Dedifferentiated amniotic fluid mesenchymal stem cell (primary cell): ENCODE results near the gene NUP62.
"Not testable (repeated sequence)": the region's sequence is repeated elsewhere in the genome, so short reads cannot be mapped to it uniquely, and the experiment has no call there.

Source experiments
- DNase-seq: peaks from one replicate; pipeline ENCODE4 v3.0.0-alpha.2; 2016; ENCODE audit errors: extremely low spot score

NUP62 gene

DNA sequence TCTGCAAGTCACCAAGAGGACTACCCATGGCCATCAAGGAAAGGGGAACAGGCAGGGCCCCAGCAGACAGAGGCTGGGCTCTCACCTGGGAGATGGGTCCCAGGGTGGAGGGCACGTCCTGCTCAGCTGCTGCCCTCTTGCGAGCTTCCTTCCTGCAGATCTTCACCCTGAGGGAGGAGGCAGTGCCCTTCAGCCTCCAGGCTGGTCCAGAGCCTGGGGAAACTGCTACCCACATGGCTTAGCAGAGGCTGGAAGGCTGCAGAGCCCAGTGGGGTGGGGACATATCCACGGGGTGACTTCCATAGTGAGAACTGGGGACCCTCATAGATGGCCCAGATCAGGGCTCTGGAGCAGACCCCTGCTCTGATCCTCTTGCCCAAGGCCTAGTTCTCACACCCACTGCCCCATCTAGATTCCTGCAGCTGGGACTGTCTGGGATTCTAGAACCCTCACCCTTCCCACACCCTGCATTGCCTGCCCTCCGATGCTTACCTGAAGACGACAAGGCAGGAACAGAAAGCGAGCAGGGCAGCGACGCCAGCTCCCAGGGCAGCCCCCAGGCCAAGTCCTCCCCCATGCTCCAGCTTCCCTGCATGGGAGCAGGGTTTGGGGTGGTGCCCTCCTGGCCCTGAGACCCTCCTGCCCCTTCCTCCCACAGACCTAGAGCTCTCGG is 22.6 kb upstream of the NUP62 start:
- no peak for DNase-seq

DNA sequence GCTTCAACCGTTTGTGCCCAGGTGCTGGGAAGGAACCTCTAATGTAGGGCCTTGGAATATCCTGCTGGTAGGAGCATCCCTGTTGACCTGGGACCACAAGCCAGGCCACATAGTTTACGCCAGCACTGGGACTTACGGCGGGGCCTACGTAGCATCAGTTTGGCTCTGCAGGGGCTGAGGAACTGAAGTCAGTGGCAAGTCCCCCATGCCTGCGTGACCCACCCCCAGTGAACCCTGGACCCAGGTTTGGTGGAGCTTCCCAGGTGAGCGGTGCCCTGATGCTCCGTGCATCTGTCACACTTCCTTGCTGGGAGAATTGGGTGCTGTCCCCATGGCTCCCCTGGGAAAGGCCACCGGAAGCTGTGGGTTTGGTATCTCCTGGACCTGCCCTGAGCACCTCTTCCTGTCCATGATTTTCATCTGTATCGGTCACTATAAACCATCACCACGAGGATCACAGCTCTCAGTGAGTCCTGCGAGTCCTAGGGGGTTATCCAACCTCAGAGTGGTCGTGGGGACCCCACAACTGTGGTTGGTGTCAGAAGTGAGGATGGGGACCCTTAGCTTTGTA is 21.7 kb upstream of the NUP62 start:
- no peak for DNase-seq

GRCh38 chr19:49950590-49950948 is 21.3 kb upstream of the NUP62 start:
- DNase-seq, result no peak

- no peak for DNase-seq
These were observed 20.7 kb upstream of the NUP62 start for GRCh38 chr19:49949742-49950589.

- no peak for DNase-seq
These were observed 17.1 kb upstream of the NUP62 start for GRCh38 chr19:49946415-49946814.

- DNase-seq, result not testable (repeated sequence)
These were observed 15.3 kb upstream of the NUP62 start for GRCh38 chr19:49944567-49944966.

DNA sequence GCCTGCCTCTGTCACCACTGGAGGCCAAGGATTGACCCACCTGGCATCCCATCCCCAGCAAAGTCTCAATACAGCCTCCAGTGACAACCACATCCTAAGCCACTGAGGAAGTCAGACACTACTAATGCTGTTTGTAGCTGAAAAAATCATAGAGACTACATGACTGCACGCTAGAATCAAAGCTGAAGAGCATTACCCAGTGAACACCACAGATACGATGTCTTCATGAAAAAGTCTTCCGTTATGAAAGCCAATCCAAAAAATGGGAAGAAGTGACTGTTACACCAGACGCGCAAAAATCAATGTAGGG is 11.1 kb upstream of the NUP62 start:
- no peak for DNase-seq

- DNase-seq, result no peak
These were observed 10.6 kb upstream of the NUP62 start for GRCh38 chr19:49939721-49940481.

DNA sequence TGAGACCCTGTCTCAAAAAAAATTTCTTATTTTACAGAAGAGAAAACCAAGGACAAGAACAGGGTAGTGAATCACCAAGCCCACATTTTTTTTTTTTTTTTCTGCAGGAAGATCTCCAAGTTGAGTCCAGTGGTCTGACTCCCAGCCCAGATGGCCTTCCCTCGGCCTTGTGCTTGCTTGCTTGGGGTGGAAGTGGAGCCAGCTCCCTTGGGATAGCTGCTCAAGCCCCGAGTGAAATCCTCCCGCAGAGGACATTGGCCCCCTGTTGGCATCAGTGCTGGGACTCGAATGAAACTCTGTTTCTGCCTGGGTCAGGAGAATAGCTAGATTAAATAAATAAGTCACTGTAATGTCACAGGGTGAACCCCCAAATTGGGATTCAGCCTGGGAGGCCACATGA is 9.4 kb upstream of the NUP62 start:
- DNase-seq, result no peak

DNA sequence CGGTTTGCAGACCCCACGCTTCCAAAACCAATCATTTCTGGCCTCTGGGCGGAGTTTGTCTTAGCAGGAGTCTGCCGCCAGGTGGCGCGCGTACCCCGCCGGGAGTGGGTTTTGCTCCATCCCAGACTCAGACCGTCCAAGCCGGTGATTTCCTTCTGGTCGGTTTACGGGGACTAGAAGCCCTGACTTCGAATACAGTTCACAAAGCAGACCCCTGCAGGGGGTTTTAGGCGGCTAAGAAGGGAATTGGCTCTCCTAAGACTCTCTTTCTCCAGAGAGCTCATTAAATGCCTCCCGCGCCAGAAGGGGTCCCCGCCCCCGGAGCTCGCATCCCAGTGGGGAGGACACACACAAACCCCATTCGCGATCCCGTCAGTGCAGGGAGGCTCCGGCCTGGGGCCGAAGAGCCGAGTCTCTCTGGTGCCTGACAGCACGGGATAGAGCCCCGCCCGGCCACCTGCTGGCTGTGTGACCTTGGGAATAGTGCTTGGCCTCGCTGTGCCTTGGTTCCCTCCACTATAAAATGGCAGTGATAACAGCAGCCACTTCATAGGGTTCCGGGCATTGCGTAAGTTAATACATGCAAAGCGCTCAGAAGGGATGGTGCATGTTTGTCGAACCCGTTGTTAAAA is 8.6 kb upstream of the NUP62 start:
- peak; percentile 69 for DNase-seq

DNA sequence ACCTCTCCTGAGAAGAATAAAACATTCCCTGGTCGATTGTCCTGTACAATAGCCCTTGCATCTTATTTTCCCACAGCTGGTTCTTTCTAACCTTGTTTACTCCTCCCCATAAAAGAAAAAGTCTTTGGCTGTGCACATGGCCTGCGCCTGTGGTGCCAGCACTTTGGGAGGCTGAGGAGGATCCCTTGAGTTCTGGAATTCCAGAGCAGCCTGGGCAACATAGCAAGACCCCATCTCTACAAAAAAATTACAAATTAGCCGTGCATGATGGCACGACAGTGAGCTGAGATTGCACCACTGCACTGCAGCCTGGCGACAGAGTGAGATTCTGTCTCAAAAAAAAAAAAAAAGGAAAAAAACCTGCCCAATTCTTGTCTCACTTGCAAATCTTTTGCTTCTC is 7.2 kb upstream of the NUP62 start:
- no peak for DNase-seq

- no peak for DNase-seq
These were observed 4.3 kb upstream of the NUP62 start for GRCh38 chr19:49933643-49934042.

GRCh38 chr19:49932731-49933131 is 3.4 kb upstream of the NUP62 start:
- DNase-seq, result no peak

- no peak for DNase-seq
These were observed 2.7 kb upstream of the NUP62 start for GRCh38 chr19:49932041-49932451.

GRCh38 chr19:49931293-49932040 is 2.2 kb upstream of the NUP62 start:
- no peak for DNase-seq

DNA sequence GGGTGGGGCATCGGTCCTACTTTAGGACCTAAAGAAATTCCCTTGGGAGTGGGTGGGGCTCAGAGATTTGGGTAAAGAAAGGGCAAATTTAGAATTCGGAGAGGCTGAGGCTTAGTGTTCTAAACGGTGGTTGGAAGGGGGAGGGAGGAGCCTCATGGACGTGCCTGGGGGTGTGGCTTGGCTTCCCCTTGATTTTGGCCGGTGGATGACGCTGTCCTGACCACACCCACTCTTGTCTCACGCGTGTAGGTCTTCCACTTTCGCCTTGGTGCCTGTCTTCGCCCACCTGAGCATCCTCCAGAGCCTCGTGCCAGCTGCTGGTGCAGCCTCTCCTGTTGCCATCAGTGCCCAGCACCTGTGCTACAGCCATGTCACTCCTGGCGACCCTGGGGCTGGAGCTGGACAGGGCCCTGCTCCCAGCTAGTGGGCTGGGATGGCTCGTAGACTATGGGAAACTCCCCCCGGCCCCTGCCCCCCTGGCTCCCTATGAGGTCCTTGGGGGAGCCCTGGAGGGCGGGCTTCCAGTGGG is 1.2 kb upstream of the NUP62 start:
- DNase-seq, result no peak

DNA sequence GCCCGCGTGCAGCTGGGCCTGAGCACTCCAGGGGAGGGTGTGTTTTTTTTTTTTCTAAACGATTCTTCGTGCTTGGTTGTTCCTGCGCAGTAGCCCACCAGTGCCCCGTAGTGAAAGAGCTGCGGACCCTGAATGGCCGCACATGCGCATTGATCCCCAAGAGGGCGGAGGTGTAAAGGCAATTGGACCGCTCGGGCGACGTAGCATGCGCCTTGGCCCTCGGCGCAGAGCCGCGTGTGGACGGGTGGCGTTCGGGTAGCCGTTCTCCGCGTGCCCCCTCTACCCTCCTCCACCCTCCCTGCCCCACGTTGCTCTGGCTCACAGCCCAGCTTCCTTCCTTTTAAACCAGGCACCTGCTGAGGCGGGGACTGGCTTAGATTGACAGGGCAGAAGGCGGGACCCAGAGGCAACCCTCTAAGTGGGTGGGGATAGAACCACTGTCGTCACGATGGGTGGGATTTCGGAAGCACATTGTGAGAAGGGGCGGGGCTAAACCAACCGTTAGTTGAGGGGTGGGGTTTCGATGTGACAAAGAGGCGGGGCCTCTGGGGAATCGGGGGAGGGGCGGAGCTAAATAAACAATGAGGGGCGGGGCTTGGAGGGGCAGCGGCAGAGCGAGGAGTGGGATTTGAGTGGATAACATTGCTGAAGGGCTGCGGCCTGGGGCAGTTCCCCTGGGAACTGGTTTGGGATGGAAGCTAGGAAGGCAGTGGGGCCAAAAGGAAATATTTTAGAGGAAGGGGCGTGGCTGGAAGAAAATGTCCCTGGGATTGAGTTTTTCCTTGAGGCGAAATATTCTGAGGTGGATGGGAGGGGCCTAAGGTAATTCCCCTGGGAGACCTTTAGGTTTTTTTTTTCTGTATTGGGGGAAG is 543 bp upstream of the NUP62 start:
- DNase-seq, result peak; percentile 90

GRCh38 chr19:49927526-49928264 is 1.6 kb downstream of the NUP62 start:
- DNase-seq, result no peak

- no peak for DNase-seq
These were observed 2.8 kb downstream of the NUP62 start for GRCh38 chr19:49926515-49926914.
